GM10248 (cell line): Measurements from ENCODE around the gene TAB3.
"Not testable (repeated sequence)": the region's sequence is repeated elsewhere in the genome, so short reads cannot be mapped to it uniquely, and the experiment has no call there.

Experiments
- CTCF ChIA-PET: fragments of 300-600 bp; sonication (Branson Sonifier 250); formaldehyde crosslinking; extraction: SDS; loops from one replicate; lab custom pipeline; 2021; ENCODE audit warnings: antibody characterized with exemption; lab: Yijun Ruan, JAX
- POLR2A ChIA-PET: fragments of 350-650 bp; sonication (Branson Sonifier 250); formaldehyde crosslinking; extraction: SDS; loops from one replicate; lab custom pipeline; 2020; ENCODE audit warnings: antibody characterized with exemption; lab: Yijun Ruan, JAX
- DNase-seq: peaks from one replicate; pipeline ENCODE4 v3.0.0; 2012; ENCODE audit errors: extremely low spot score
- CTCF ChIP-seq: IDR thresholded peaks from 2 replicates; pipeline ENCODE4 v1.5.1; 2012; ENCODE audit warnings: mild to moderate bottlenecking, low read depth; ENCODE audit errors: extremely low read depth, missing control alignments, control extremely low read depth

The TAB3 gene

GRCh38 chrX:30799327-30799726 is 89.7 kb downstream of the TAB3 start:
- DNase-seq = no peak
- no peak for TF ChIP-seq CTCF
- CTCF ChIA-PET = no interaction called here
- POLR2A ChIA-PET = no interaction called here

GRCh38 chrX:30798810-30799209 is 90.2 kb downstream of the TAB3 start:
- CTCF ChIA-PET = no interaction called here
- no peak for DNase-seq

GRCh38 chrX:30797301-30797700 is 91.8 kb downstream of the TAB3 start:
- POLR2A ChIA-PET, CTCF ChIA-PET, DNase-seq: not testable (repeated sequence)

More at GRCh38 chrX:30798810-30799209, 90.2 kb downstream of the TAB3 start:
- POLR2A ChIA-PET = no interaction called here
- TF ChIP-seq CTCF = no peak

- CTCF ChIA-PET = no interaction called here
- no peak for DNase-seq
- TF ChIP-seq CTCF = no peak
- POLR2A ChIA-PET = no interaction called here
Measured at GRCh38 chrX:30795981-30796958, 92.8 kb downstream of the TAB3 start.

- TF ChIP-seq CTCF = no peak
- POLR2A ChIA-PET = no interaction called here
- DNase-seq = no peak
- CTCF ChIA-PET = no interaction called here
Measured at GRCh38 chrX:30794497-30794896, 94.6 kb downstream of the TAB3 start.

- ChIA-PET CTCF (no interaction called here), POLR2A (no interaction called here)
- no peak for TF ChIP-seq CTCF
- DNase-seq = no peak
Measured at GRCh38 chrX:30793767-30794103, 95.3 kb downstream of the TAB3 start.

- CTCF ChIA-PET = no interaction called here
- TF ChIP-seq CTCF = no peak
- no peak for DNase-seq
- POLR2A ChIA-PET = no interaction called here
Measured at GRCh38 chrX:30793075-30793766, 95.8 kb downstream of the TAB3 start.
